ENCODE results near the gene UNC45A.

The UNC45A gene

DNA sequence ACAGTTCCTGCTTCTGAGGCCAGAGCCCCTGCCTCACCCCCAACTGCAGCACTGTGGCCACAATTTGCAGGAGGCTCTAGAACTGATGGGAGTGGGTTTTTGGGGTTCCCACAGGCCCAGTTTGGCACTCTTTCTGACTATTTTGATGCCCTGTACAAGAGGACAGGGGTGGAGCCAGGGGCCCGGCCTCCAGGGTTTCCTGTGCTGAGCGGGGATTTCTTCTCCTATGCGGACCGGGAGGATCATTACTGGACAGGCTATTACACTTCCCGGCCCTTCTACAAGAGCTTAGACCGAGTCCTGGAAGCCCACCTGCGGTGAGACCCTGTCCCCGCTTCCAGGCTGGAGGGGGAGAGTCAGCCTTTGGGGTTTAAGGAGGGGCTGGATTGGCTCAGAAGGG, 25.1 kb upstream of the UNC45A start:
- DNase-seq = no peak
- Histone ChIP-seq H3K79me2 (ENCODE audit: low read length) (peaks cover 8% of the 10 kb centered on the region), H3K36me3 (replicated peaks; ENCODE audit: insufficient read depth, low read length) (0 out of 2 replicates have a peak, but pooled peaks cover 8% of the 10 kb centered on the region), H3K9me2 (replicated peaks; ENCODE audit: insufficient read depth, low read length) (no peaks in the 10 kb centered on the region), H3K27ac (ENCODE audit: low read length) (no peak overlapping the region), H3K4me2 (ENCODE audit: low read depth, low read length) (no peak overlapping the region), H3K27me3 (replicated peaks; ENCODE audit: insufficient read depth, low read length) (no peaks in the 10 kb centered on the region), H3F3A (ENCODE audit: insufficient read depth, low read length) (no peaks in the 10 kb centered on the region; the same call in 1 of the 2 replicates), H3K9me3 (replicated peaks; ENCODE audit: insufficient read depth, low read length) (no peaks in the 10 kb centered on the region), H4K20me1 (ENCODE audit: insufficient read depth, low read length) (no peaks in the 10 kb centered on the region), H3K4me3 (ENCODE audit: low read length) (no peak overlapping the region), H3K9ac (ENCODE audit: low read length) (no peak overlapping the region), H3K4me1 (ENCODE audit: low read length) (no peaks in the 10 kb centered on the region), H2AFZ (ENCODE audit: low read length) (no peak overlapping the region)
- TF ChIP-seq, protein P1, sequence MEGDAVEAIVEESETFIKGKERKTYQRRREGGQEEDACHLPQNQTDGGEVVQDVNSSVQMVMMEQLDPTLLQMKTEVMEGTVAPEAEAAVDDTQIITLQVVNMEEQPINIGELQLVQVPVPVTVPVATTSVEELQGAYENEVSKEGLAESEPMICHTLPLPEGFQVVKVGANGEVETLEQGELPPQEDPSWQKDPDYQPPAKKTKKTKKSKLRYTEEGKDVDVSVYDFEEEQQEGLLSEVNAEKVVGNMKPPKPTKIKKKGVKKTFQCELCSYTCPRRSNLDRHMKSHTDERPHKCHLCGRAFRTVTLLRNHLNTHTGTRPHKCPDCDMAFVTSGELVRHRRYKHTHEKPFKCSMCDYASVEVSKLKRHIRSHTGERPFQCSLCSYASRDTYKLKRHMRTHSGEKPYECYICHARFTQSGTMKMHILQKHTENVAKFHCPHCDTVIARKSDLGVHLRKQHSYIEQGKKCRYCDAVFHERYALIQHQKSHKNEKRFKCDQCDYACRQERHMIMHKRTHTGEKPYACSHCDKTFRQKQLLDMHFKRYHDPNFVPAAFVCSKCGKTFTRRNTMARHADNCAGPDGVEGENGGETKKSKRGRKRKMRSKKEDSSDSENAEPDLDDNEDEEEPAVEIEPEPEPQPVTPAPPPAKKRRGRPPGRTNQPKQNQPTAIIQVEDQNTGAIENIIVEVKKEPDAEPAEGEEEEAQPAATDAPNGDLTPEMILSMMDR (IDR thresholded peaks at IDR 0.05; ENCODE audit: low read length) = no peak
- no peak for TF ChIP-seq EZH2phosphoT487 (IDR thresholded peaks at IDR 0.05; ENCODE audit: low read length)
- TF ChIP-seq EZH2 (optimal IDR thresholded peaks at IDR 0.05; ENCODE audit: low read depth, low read length) = no peak

DNA sequence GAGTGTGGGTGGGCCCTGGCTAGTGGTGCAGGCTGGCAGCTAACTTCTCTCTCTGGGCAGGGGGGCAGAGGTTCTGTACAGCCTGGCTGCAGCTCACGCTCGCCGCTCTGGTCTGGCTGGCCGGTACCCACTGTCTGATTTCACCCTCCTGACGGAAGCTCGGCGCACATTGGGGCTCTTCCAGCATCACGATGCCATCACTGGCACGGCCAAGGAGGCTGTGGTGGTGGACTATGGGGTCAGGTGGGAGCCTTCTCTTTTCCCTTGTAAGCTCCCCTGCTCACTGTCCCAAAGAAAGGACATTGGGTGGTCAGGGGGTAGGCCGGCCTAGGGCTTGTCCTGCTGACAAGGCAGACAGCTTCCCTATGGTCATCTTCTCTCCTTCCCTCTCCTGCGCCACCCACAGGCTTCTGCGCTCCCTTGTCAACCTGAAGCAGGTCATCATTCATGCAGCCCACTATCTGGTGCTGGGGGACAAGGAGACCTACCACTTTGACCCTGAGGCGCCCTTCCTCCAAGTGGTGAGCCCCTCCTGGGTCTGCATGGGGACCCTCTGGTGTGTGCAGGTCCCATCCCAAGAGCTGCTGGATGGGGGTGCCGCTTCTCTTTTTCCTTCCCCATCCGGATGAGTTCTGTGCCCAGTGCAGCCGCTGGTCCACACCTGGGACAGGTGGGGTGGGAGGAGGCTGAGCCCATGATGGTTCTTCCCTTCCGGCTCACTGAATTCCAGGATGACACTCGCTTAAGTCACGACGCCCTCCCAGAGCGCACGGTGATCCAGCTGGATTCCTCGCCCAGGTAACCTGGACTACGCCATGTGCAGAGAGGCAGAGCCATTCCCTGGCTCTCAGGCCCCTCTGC, 24.4 kb upstream of the UNC45A start:
- Histone ChIP-seq H3K79me2 (ENCODE audit: low read length) (peaks cover 1% of the 10 kb centered on the region; the same call in 1 of the 2 replicates), H3K4me1 (ENCODE audit: low read length) (no peaks in the 10 kb centered on the region), H4K20me1 (ENCODE audit: insufficient read depth, low read length) (no peaks in the 10 kb centered on the region), H3K27me3 (replicated peaks; ENCODE audit: insufficient read depth, low read length) (no peaks in the 10 kb centered on the region), H2AFZ (ENCODE audit: low read length) (no peak overlapping the region), H3K9me2 (replicated peaks; ENCODE audit: insufficient read depth, low read length) (no peaks in the 10 kb centered on the region), H3K4me2 (ENCODE audit: low read depth, low read length) (no peak overlapping the region), H3K9me3 (replicated peaks; ENCODE audit: insufficient read depth, low read length) (no peaks in the 10 kb centered on the region), H3K9ac (ENCODE audit: low read length) (no peak overlapping the region), H3K4me3 (ENCODE audit: low read length) (no peak overlapping the region), H3F3A (ENCODE audit: insufficient read depth, low read length) (no peaks in the 10 kb centered on the region; the same call in 1 of the 2 replicates), H3K27ac (ENCODE audit: low read length) (no peak overlapping the region), H3K36me3 (replicated peaks; ENCODE audit: insufficient read depth, low read length) (0 out of 2 replicates have a peak, but pooled peaks cover 3% of the 10 kb centered on the region)
- DNase-seq = no peak
- TF ChIP-seq EZH2phosphoT487 (IDR thresholded peaks at IDR 0.05; ENCODE audit: low read length) = no peak
- no peak for TF ChIP-seq EZH2 (optimal IDR thresholded peaks at IDR 0.05; ENCODE audit: low read depth, low read length)
- TF ChIP-seq, protein P1 (IDR thresholded peaks at IDR 0.05; ENCODE audit: low read length) = no peak

DNA sequence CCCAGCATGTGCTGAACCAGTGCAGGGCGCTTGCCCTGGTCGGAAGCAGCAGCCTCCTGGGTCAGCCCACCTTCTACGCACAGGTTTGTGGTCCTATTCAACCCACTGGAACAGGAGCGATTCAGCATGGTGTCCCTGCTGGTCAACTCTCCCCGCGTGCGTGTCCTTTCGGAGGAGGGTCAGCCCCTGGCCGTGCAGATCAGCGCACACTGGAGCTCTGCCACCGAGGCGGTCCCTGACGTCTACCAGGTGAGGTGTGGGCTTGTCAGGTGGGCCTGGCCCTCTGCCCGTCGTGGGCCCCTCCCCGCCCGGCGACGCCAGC, 23.8 kb upstream of the UNC45A start:
- TF ChIP-seq, protein P1 (IDR thresholded peaks at IDR 0.05; ENCODE audit: low read length) = no peak
- TF ChIP-seq EZH2phosphoT487 (IDR thresholded peaks at IDR 0.05; ENCODE audit: low read length) = no peak
- no peak for TF ChIP-seq EZH2 (optimal IDR thresholded peaks at IDR 0.05; ENCODE audit: low read depth, low read length)

More for the DNA sequence above, 23.8 kb upstream of the UNC45A start:
- Histone ChIP-seq H3K4me3 (ENCODE audit: low read length) (no peak overlapping the region), H3K36me3 (replicated peaks; ENCODE audit: insufficient read depth, low read length) (peaks cover 3% of the 10 kb centered on the region; the same call in 1 of the 2 replicates), H3K9me2 (replicated peaks; ENCODE audit: insufficient read depth, low read length) (no peaks in the 10 kb centered on the region), H3K9ac (ENCODE audit: low read length) (no peak overlapping the region), H3K4me1 (ENCODE audit: low read length) (no peaks in the 10 kb centered on the region), H4K20me1 (ENCODE audit: insufficient read depth, low read length) (no peaks in the 10 kb centered on the region), H3F3A (ENCODE audit: insufficient read depth, low read length) (no peaks in the 10 kb centered on the region; the same call in 1 of the 2 replicates), H3K4me2 (ENCODE audit: low read depth, low read length) (no peak overlapping the region), H3K9me3 (replicated peaks; ENCODE audit: insufficient read depth, low read length) (no peaks in the 10 kb centered on the region), H3K79me2 (ENCODE audit: low read length) (no peaks in the 10 kb centered on the region; the same call in 1 of the 2 replicates), H2AFZ (ENCODE audit: low read length) (no peak overlapping the region), H3K27me3 (replicated peaks; ENCODE audit: insufficient read depth, low read length) (no peaks in the 10 kb centered on the region), H3K27ac (ENCODE audit: low read length) (no peak overlapping the region)
- no peak for DNase-seq

Data from MM.1S (cell line).